HG02588 (cell line): ENCODE measurements around the gene SCNN1G.
"Not testable (repeated sequence)": the region's sequence is repeated elsewhere in the genome, so short reads cannot be mapped to it uniquely, and the experiment has no call there.

Experiments used
- ATAC-seq: cut with Tn5 transposase; IDR thresholded peaks from one replicate; pipeline ENCODE4 v1.9.1; 2021; ENCODE audit warnings: mild to moderate bottlenecking, moderate library complexity; ENCODE audit not compliant: unreplicated experiment

The SCNN1G gene

DNA sequence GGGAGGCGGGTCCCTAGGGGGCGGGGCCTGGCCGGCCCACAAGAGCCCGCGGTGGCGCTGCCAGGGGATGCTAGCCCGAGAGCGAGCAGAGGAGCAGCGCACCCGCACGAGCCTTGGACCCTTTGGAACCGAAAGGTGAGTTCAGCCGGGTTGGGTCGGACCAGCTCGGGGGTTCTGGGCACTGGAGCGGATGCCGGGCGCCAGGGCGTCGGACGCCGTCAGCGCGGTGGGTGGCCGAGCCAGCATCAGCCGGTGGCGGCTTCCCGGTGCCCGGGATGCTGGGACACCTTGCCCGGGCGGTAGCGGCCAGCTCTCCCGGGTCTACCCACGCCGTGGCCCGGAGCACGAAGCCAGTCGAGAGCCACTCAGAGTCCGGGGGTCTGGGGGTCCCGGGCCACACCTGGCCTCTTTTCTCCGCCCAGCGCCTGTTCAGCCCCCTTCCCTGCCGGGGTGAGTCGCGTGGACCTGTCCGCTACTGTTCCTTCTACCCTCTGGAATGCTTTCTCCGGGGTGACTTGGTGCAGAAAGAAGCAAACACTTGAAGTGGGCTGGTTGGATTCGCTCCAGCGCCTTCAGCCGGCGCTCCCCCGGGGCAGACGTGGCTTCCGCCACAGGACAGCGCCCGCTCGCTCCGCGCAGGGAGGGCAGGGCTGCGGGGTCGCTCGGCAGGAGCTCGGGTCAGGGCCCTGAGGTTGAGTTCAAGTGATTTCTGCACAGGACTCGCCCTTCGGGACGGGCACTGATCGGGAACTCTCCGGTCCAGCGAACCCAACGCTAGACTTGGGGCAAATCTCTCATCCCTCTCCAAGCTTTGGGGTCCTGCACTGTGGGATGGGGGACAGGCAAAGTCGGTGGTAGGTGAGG, at the start of gene SCNN1G:
SCNN1G (plus strand) TSS at position 67 of the 864 bp plus-strand sequence. CDS start 3,527 bp downstream, outside the sequence.
- ATAC-seq, result peak; percentile 18

DNA sequence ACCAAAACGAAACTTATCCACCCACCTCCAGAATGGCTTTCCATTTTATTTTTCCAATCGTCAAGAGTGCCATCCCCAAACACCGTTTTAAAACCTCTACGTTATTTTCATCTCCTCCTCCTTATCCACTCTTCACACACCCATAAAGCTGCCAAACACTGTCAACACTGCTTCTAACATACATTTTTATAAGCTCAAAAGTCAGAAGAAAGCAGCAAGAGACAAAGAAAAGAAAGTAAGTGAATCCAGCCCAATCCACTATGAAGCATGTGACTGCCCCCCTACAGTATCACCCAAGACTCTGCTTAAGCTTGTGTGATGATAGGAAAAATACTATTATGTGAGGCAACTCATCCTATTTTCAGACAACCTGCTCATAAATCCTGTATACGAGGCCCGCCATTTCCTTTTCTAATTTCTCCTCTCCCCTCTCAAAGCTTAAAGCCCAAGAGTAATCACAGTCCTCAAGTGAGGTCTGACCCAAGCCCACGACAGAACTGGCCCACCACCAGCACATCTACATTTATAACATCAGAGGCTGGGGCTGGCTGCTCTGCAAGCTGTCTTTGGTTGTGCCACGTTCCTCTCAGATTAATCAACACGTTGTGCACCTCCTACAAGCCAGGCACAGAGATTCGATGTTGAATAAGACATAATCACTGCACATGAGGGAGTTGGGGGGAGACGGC, 49.6 kb upstream of the SCNN1G start:
- no peak for ATAC-seq

- no peak for ATAC-seq
These were observed 48.3 kb upstream of the SCNN1G start for GRCh38 chr16:23134274-23134673.

GRCh38 chr16:23137256-23137655, 45.3 kb upstream of the SCNN1G start:
- no peak for ATAC-seq

DNA sequence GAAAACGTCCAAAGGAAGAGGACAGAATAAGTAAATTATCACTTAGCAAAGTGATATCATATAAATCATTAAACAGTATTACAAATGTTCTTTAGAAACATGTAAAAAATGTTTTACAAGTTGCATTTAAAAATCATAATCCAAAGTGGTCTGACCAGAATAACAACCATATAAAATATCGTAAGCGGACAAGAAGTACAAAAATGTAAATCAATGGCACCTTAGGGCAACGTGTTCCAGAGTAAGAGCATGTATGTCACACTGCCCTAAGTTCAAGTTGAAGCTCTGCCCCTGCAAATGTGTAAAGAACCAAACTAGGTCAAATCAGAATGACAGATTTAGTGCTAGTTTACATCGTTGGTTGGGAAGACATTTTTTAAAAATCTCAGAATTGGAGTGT, 44.7 kb upstream of the SCNN1G start:
- ATAC-seq, result no peak

GRCh38 chr16:23140107-23140506, 42.4 kb upstream of the SCNN1G start:
- no peak for ATAC-seq

DNA sequence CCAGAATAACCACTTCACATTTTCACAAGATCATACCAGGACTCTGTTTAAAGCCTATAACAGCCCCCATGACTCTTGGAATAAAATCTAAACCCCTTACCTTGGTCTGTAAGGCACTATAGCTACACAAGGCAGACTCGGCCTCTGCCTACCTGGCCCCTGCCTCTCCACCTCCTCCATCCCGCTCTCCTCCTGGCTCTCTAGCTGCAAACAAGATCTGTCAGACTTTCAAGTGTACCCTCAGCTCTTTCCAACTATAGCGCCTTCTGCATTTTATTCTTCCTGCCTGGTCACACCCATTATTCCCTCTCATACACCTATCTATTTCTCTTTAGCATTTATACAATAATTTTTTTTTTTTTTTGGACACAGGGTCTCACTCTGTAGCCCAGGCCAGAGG, 41.5 kb upstream of the SCNN1G start:
- ATAC-seq, result no peak

GRCh38 chr16:23141500-23141899, 41.0 kb upstream of the SCNN1G start:
- no peak for ATAC-seq

DNA sequence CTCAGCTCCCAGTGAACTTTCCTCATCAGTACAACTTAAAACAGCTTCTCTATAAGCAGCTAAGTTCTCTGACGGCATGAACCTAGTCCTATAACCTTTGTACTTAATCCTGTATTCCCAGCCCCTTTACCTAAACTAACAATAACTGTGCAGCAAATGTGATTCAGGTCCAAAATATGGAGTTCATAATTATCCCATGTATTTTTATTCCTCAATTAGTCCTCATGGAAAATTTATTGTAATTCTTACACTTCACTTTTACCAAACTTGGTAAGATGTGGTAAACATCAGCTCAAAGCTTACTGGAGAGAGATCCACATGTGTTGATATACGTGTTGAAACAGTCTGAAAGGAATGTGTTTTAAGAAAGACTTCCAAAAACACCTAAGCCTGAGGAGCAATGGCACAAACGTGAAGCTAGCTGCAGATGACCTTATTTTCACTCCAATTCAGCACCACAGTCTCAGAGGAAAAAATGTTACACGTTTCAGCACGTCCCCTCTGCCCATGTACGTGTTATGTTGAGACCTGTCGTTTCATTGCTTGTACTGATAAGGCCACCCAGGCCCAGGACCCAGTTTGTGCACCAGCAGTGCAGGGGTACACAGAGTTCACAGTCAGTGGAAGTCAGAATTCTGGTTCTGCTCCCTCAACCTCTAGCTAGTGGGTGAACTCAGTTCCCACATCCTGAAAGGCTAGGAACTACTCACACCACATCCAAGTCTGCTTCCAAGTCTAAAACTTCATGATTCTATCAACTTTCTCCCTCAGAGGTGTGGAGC, 40.4 kb upstream of the SCNN1G start:
- ATAC-seq, result no peak

- ATAC-seq, result no peak
These were observed 39.2 kb upstream of the SCNN1G start for GRCh38 chr16:23143391-23143790.

- ATAC-seq, result not testable (repeated sequence)
These were observed 38.2 kb upstream of the SCNN1G start for GRCh38 chr16:23144393-23144792.

DNA sequence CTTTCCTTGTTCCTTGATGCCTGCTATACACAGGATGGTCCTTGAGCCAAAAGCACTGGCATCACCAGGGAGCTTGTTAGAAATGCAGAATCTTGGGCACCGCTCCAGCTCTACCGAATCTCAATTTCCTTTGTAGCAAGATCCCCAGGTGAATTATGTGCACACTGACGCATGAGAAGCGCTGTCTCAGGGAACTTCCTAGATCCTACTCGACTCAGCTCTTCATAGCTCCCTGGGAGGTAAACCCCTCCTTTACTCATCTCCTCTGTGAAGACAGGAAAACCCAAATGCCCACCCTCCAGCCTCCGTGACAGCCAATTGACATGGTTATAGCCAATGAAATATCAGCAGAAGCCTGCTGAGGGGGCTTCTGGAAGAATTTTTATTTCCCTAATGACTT, 37.4 kb upstream of the SCNN1G start:
- ATAC-seq, result no peak

- no peak for ATAC-seq
These were observed 36.9 kb upstream of the SCNN1G start for GRCh38 chr16:23145608-23146007.

- no peak for ATAC-seq
These were observed 35.5 kb upstream of the SCNN1G start for GRCh38 chr16:23146877-23147601.

GRCh38 chr16:23147666-23148065, 34.9 kb upstream of the SCNN1G start:
- ATAC-seq, result no peak

DNA sequence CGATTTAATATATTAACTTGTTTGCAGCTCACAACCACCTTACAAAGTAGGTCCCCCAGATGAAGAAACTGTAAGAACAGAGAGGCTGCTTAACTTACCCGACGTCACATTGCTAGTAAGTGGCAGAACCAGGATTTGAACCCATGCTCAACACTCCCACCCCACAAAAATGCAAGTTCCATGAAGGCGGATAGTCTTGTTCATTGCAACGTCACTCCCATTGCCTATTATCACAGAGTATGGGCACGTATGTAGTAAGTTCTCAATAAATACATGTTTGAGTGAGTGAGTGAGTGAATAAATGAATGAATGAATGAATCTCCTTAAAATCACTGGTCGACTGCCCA, 34.4 kb upstream of the SCNN1G start:
- ATAC-seq, result no peak

GRCh38 chr16:23148513-23149266, 33.9 kb upstream of the SCNN1G start:
- peak; percentile 33 for ATAC-seq

- peak; percentile 96 for ATAC-seq
These were observed 33.1 kb upstream of the SCNN1G start, which contains the start of gene USP31 for GRCh38 chr16:23149267-23149992. Gene USP31 (minus strand): TSS chr16:23149452. CDS start chr16:23149270, 182 bp downstream.

- no peak for ATAC-seq
These were observed 32.6 kb upstream of the SCNN1G start for GRCh38 chr16:23149993-23150364.
